Nephron progenitor cell (in vitro differentiated cells): ENCODE measurements around the gene GALNT13.
"Not testable (repeated sequence)": the region's sequence is repeated elsewhere in the genome, so short reads cannot be mapped to it uniquely, and the experiment has no call there.

Experiments used
- DNase-seq: peaks from one replicate; pipeline ENCODE4 v3.0.0; 2021
- H3K27ac Mint-ChIP-seq: 2 replicates; pipeline ENCODE4 v1.8.0; 2021; ENCODE audit warnings: mild to moderate bottlenecking, moderate library complexity, mixed read lengths
- H3K27me3 Mint-ChIP-seq: 2 replicates; pipeline ENCODE4 v1.8.0; 2021; ENCODE audit warnings: mild to moderate bottlenecking, low read depth, mixed read lengths; ENCODE audit not compliant: poor library complexity
- H3K36me3 Mint-ChIP-seq: 2 replicates; pipeline ENCODE4 v1.8.0; 2021; ENCODE audit warnings: low read depth, mixed read lengths
- H3K4me1 Mint-ChIP-seq: 2 replicates; pipeline ENCODE4 v1.8.0; 2021; ENCODE audit warnings: mixed read lengths
- H3K4me3 Mint-ChIP-seq: 2 replicates; pipeline ENCODE4 v1.8.0; 2021; ENCODE audit warnings: mild to moderate bottlenecking, moderate library complexity, mixed read lengths
- H3K9me3 Mint-ChIP-seq: 2 replicates; pipeline ENCODE4 v1.8.0; 2021; ENCODE audit warnings: mild to moderate bottlenecking, moderate library complexity, mixed read lengths
- TF ChIP-seq, protein P1 (sequence below): fragments of 200-600 bp; sonication (generic); IDR thresholded peaks from 2 replicates; pipeline ENCODE4 v1.5.0; 2021; ENCODE audit warnings: antibody characterized with exemption

Gene GALNT13

DNA sequence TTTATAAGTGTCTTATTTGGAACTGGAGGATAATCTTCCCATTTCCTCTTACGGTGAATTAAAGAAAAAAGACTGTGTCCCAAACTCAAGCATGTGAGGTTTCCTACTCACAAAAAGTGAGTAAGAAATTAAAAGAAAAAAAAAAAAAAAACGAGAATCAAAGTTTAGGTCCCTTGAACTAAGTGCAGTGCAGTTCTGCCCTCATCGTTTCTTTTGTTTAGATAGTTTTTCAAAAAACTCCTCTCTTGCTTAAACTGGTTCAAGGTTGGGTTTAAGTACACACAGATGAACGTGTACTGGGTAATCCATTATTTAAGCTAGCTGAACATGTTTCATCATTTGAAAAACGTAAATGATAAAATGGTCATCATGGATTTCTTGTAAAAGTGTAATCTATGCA is 590.9 kb downstream of the GALNT13 start:
- TF ChIP-seq, protein P1, sequence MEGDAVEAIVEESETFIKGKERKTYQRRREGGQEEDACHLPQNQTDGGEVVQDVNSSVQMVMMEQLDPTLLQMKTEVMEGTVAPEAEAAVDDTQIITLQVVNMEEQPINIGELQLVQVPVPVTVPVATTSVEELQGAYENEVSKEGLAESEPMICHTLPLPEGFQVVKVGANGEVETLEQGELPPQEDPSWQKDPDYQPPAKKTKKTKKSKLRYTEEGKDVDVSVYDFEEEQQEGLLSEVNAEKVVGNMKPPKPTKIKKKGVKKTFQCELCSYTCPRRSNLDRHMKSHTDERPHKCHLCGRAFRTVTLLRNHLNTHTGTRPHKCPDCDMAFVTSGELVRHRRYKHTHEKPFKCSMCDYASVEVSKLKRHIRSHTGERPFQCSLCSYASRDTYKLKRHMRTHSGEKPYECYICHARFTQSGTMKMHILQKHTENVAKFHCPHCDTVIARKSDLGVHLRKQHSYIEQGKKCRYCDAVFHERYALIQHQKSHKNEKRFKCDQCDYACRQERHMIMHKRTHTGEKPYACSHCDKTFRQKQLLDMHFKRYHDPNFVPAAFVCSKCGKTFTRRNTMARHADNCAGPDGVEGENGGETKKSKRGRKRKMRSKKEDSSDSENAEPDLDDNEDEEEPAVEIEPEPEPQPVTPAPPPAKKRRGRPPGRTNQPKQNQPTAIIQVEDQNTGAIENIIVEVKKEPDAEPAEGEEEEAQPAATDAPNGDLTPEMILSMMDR: no peak
- DNase-seq: no peak
- H3K9me3 Mint-ChIP-seq: no peaks in the 10 kb centered on the region
- H3K4me1 Mint-ChIP-seq: no peaks in the 10 kb centered on the region
- no peak overlapping the region for H3K27ac Mint-ChIP-seq
- no peaks in the 10 kb centered on the region for H3K27me3 Mint-ChIP-seq
- no peak overlapping the region for H3K4me3 Mint-ChIP-seq
- no peaks in the 10 kb centered on the region for H3K36me3 Mint-ChIP-seq

DNA sequence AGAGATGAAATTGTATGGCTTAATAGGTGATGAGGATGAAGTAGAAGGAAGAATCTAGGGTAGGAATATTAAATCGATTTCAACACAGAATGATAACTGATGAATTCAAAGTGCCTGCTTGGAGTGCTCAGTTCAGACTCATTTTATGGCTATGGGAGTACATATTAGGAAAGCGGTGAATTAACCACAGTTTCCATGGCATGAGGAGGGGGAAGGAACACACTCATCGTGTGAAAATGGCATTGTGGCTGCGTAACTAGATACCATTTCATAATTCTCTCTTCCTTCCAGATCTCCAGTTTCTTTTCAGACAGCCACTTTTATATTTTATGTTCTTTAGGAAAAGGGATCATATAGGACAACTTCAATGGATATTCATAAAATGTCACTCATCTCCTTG is 594.5 kb downstream of the GALNT13 start:
- Mint-ChIP-seq H3K4me1 (no peaks in the 10 kb centered on the region), H3K4me3 (no peak overlapping the region), H3K27ac (no peak overlapping the region), H3K9me3 (no peaks in the 10 kb centered on the region), H3K36me3 (no peaks in the 10 kb centered on the region), H3K27me3 (no peaks in the 10 kb centered on the region)
- no peak for DNase-seq
- TF ChIP-seq, protein P1: no peak

DNA sequence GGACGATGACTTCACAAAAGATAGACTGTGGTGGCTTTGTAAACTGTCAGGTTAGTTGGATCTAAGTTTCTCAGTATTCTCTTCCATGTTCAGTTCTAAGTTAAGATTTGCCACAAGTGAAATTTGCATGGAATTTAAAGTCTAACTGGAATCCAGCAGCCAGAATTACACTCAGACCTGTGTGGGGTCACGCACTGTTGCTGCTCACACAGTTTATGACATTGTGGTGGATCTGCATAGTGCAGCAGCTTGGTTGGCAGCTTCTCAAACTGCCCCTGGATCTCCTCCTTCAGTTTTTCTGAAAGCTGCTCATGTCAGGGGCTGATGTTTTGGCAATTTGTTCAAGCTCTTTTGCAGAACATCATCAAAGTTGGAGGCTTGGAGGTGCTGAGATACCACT is 598.7 kb downstream of the GALNT13 start:
- H3K4me3 Mint-ChIP-seq: no peak overlapping the region
- H3K9me3 Mint-ChIP-seq: peaks cover 8% of the 10 kb centered on the region
- TF ChIP-seq, protein P1: no peak
- H3K4me1 Mint-ChIP-seq: no peaks in the 10 kb centered on the region
- H3K27ac Mint-ChIP-seq: no peak overlapping the region
- no peaks in the 10 kb centered on the region for H3K36me3 Mint-ChIP-seq
- DNase-seq: no peak
- no peaks in the 10 kb centered on the region for H3K27me3 Mint-ChIP-seq

DNA sequence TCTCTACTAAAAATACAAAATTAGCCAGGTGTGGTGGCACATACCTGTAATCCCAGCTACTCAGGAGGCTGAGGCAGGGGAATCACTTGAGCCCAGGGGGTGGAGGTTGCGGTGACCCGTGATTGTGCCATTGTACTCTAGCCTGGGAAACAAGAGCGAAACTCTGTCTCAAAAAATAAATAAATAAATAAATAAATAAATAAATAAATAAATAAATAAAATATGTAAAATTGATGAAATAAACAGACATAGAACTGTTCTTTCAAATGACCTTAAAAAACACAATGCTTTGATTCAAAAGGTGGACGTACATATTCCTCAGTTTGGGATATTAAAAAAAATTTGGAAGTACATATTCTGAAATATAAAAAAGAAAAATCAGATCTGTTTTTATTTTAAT is 599.8 kb downstream of the GALNT13 start:
- not testable (repeated sequence) for DNase-seq, H3K36me3 Mint-ChIP-seq, H3K4me1 Mint-ChIP-seq, H3K27ac Mint-ChIP-seq, H3K27me3 Mint-ChIP-seq, H3K9me3 Mint-ChIP-seq, H3K4me3 Mint-ChIP-seq

DNA sequence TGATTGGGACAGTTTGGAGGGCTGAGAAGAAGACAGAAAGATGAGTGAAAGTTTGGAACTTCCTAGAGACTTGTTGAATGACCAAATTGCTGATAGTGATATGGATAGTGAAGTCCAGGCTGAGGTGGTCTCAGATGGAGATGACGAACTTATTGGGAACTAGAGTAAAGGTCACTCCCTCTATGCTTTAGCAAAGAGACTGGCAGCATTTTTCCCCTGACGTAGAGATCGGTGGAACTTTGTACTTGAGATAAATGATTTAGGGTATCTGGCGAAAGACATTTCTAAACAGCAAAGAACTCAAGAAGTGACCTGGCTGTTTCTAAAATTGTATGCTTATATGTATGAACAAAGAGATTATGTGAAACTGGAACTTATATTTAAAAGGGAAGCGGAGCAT is 605.6 kb downstream of the GALNT13 start:
- TF ChIP-seq, protein P1: no peak
- no peaks in the 10 kb centered on the region for H3K4me1 Mint-ChIP-seq
- H3K27ac Mint-ChIP-seq: no peak overlapping the region
- H3K27me3 Mint-ChIP-seq: no peaks in the 10 kb centered on the region
- no peaks in the 10 kb centered on the region for H3K36me3 Mint-ChIP-seq
- no peak for DNase-seq
- peaks cover 8% of the 10 kb centered on the region for H3K9me3 Mint-ChIP-seq
- no peak overlapping the region for H3K4me3 Mint-ChIP-seq

DNA sequence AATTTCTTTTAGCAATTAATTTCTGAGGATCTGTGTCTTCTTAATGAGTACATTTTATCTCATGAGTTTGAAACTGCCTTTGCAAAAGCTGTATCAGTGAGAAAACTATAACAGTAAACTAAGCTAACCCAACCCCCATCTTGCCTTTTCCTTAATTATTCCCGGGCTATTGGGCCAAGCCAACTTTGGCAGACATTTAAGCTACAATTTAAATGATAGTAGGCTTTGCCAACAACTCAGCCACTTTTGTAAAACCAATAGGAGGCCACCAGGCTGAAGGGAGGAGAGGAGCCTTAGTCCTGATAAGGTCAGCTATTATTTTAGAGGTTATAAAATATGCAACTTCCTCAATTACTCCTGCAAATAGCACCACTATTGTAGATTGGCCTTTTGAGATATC is 608.8 kb downstream of the GALNT13 start:
- TF ChIP-seq, protein P1: no peak
- Mint-ChIP-seq H3K36me3 (no peaks in the 10 kb centered on the region), H3K9me3 (no peaks in the 10 kb centered on the region), H3K4me1 (no peaks in the 10 kb centered on the region), H3K27me3 (no peaks in the 10 kb centered on the region), H3K27ac (no peak overlapping the region), H3K4me3 (no peak overlapping the region)
- DNase-seq: no peak
